GM23338 (cell line): ENCODE results near the gene ADGB.

Experiments used
- CREB1 ChIP-seq: fragments of 250-450 bp; sonication (Bioruptor Pico); IDR thresholded peaks from 2 replicates; pipeline ENCODE4 v1.5.0; 2020; ENCODE audit warnings: low read depth, mild to moderate bottlenecking, moderate library complexity
- EZH2 ChIP-seq: fragments of 200-600 bp; sonication (generic); IDR thresholded peaks from one replicate; pipeline ENCODE4 v1.8.0; 2017; ENCODE audit warnings: antibody characterized with exemption, mild to moderate bottlenecking, low read depth; ENCODE audit not compliant: unreplicated experiment
- EZH2phosphoT487 ChIP-seq: fragments of 200-600 bp; sonication (generic); IDR thresholded peaks from one replicate; pipeline ENCODE4 v1.8.1; 2018; ENCODE audit warnings: antibody characterized with exemption; ENCODE audit not compliant: unreplicated experiment
- JUNB ChIP-seq: IDR thresholded peaks from one replicate; pipeline ENCODE4 v1.6.1; 2016; ENCODE audit warnings: antibody characterized with exemption; ENCODE audit not compliant: unreplicated experiment
- POLR2AphosphoS5 ChIP-seq: IDR thresholded peaks from 2 replicates; pipeline ENCODE4 v1.6.1; 2016; ENCODE audit warnings: antibody characterized with exemption, low read depth
- ZNF114 ChIP-seq: fragments of 250-450 bp; sonication (Bioruptor Pico); IDR thresholded peaks from 2 replicates; pipeline ENCODE4 v1.5.0; 2020; ENCODE audit warnings: mild to moderate bottlenecking, moderate library complexity
- ZNF331 ChIP-seq: fragments of 250-450 bp; sonication (Bioruptor Pico); IDR thresholded peaks from 2 replicates; pipeline ENCODE4 v1.5.0; 2020; ENCODE audit warnings: low read depth, mild to moderate bottlenecking, moderate library complexity
- TF ChIP-seq, protein P1 (sequence below), 2 experiments: fragments of 200-600 bp in 1 of 2; sonication (generic) in 1 of 2; conservative IDR thresholded peaks; 2 replicates each; pipeline versions ENCODE4 v1.5.1 to v1.6.1; 2016 to 2017; ENCODE audit warnings: antibody characterized with exemption in 2 of 2, low read depth in 2 of 2, mild to moderate bottlenecking in 2 of 2, moderate library complexity in 1 of 2
- TF ChIP-seq, protein P2 (sequence below): IDR thresholded peaks from one replicate; pipeline ENCODE4 v1.6.1; 2018; ENCODE audit warnings: antibody characterized with exemption; ENCODE audit not compliant: unreplicated experiment
- TF ChIP-seq, protein P3 (sequence below): IDR thresholded peaks from 2 replicates; pipeline ENCODE4 v1.6.1; 2016; ENCODE audit warnings: antibody characterized with exemption

DNA sequence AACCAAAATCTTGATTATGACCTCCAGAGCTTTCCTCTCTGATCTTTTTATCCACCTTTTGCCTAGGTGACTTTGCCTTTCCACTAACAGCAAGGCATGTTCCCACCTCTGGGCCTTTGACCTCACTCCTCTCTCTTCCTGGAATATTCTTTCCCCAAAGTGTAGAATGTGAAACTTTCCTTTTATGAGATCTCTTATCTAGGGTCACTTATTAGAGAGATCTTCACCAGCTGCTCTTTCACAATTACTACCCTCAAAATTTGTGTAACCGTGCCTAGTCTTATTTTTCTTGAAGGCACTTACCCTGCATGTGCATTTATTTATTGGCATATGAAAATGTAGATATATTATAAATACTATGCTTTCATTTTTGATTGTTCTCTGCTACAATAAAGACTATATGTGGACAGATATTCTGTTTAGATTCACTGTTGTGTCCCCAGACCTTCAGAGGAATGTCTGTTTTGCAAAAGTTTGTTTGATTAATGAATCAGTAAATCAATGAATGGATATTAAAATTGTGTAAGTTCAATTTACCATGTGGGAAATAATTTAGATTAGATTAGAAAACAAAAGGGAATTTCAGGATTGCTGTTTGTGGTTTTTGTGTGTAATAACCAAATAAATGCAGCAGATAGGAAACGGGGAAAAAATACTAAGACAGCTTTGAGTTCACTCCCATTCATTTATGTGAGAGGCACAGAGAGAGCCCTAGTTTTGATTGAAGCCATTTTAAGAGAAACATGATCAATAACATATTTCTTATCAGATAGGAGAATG lies 207.0 kb downstream of the ADGB start:
- TF ChIP-seq, protein P1, sequence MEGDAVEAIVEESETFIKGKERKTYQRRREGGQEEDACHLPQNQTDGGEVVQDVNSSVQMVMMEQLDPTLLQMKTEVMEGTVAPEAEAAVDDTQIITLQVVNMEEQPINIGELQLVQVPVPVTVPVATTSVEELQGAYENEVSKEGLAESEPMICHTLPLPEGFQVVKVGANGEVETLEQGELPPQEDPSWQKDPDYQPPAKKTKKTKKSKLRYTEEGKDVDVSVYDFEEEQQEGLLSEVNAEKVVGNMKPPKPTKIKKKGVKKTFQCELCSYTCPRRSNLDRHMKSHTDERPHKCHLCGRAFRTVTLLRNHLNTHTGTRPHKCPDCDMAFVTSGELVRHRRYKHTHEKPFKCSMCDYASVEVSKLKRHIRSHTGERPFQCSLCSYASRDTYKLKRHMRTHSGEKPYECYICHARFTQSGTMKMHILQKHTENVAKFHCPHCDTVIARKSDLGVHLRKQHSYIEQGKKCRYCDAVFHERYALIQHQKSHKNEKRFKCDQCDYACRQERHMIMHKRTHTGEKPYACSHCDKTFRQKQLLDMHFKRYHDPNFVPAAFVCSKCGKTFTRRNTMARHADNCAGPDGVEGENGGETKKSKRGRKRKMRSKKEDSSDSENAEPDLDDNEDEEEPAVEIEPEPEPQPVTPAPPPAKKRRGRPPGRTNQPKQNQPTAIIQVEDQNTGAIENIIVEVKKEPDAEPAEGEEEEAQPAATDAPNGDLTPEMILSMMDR (conservative IDR thresholded peaks at IDR 0.05; ENCODE audit: low read depth in 2 of 2) = no peak
- TF ChIP-seq, protein P2, sequence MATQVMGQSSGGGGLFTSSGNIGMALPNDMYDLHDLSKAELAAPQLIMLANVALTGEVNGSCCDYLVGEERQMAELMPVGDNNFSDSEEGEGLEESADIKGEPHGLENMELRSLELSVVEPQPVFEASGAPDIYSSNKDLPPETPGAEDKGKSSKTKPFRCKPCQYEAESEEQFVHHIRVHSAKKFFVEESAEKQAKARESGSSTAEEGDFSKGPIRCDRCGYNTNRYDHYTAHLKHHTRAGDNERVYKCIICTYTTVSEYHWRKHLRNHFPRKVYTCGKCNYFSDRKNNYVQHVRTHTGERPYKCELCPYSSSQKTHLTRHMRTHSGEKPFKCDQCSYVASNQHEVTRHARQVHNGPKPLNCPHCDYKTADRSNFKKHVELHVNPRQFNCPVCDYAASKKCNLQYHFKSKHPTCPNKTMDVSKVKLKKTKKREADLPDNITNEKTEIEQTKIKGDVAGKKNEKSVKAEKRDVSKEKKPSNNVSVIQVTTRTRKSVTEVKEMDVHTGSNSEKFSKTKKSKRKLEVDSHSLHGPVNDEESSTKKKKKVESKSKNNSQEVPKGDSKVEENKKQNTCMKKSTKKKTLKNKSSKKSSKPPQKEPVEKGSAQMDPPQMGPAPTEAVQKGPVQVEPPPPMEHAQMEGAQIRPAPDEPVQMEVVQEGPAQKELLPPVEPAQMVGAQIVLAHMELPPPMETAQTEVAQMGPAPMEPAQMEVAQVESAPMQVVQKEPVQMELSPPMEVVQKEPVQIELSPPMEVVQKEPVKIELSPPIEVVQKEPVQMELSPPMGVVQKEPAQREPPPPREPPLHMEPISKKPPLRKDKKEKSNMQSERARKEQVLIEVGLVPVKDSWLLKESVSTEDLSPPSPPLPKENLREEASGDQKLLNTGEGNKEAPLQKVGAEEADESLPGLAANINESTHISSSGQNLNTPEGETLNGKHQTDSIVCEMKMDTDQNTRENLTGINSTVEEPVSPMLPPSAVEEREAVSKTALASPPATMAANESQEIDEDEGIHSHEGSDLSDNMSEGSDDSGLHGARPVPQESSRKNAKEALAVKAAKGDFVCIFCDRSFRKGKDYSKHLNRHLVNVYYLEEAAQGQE = no peak
- TF ChIP-seq ZNF114 (CRISPR knock-in tag) = no peak
- no peak for TF ChIP-seq EZH2
- no peak for TF ChIP-seq POLR2AphosphoS5
- no peak for TF ChIP-seq ZNF331
- TF ChIP-seq CREB1 (CRISPR knock-in tag) = no peak
- no peak for TF ChIP-seq JUNB
- TF ChIP-seq EZH2phosphoT487 = no peak
- TF ChIP-seq, protein P3, sequence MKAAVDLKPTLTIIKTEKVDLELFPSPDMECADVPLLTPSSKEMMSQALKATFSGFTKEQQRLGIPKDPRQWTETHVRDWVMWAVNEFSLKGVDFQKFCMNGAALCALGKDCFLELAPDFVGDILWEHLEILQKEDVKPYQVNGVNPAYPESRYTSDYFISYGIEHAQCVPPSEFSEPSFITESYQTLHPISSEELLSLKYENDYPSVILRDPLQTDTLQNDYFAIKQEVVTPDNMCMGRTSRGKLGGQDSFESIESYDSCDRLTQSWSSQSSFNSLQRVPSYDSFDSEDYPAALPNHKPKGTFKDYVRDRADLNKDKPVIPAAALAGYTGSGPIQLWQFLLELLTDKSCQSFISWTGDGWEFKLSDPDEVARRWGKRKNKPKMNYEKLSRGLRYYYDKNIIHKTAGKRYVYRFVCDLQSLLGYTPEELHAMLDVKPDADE = no peak
